ENCODE data around the gene HS6ST2. TPM values are rescaled to one million over a fixed set of nuclear protein-coding genes. Genes with fewer than 3 reads are reported as not detected.

Gene HS6ST2
- total RNA-seq, 1 donor: not detected

- Histone ChIP-seq H3K4me1 (ENCODE audit: insufficient read depth, low read length) (no peaks in the 10 kb centered on the region), H3K27ac (ENCODE audit: low read depth, low read length) (no peak overlapping the region), H4K20me1 (ENCODE audit: insufficient read depth, low read length) (no peaks in the 10 kb centered on the region), H3K9me3 (ENCODE audit: low read depth, low read length) (no peaks in the 10 kb centered on the region), H2AFZ (ENCODE audit: low read length) (no peak overlapping the region), H3K36me3 (ENCODE audit: insufficient read depth, low read length) (no peaks in the 10 kb centered on the region), H3K4me3 (ENCODE audit: insufficient read depth, low read length) (no peak overlapping the region), H3K4me2 (ENCODE audit: insufficient read depth, low read length) (no peak overlapping the region), H3K27me3 (ENCODE audit: insufficient read depth, low read length) (peaks cover 12% of the 10 kb centered on the region), H3K79me2 (ENCODE audit: insufficient read depth, low read length) (no peaks in the 10 kb centered on the region)
- TF ChIP-seq, protein P1, sequence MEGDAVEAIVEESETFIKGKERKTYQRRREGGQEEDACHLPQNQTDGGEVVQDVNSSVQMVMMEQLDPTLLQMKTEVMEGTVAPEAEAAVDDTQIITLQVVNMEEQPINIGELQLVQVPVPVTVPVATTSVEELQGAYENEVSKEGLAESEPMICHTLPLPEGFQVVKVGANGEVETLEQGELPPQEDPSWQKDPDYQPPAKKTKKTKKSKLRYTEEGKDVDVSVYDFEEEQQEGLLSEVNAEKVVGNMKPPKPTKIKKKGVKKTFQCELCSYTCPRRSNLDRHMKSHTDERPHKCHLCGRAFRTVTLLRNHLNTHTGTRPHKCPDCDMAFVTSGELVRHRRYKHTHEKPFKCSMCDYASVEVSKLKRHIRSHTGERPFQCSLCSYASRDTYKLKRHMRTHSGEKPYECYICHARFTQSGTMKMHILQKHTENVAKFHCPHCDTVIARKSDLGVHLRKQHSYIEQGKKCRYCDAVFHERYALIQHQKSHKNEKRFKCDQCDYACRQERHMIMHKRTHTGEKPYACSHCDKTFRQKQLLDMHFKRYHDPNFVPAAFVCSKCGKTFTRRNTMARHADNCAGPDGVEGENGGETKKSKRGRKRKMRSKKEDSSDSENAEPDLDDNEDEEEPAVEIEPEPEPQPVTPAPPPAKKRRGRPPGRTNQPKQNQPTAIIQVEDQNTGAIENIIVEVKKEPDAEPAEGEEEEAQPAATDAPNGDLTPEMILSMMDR (IDR thresholded peaks at IDR 0.05; ENCODE audit: extremely low read depth, low read depth, low read length): no peak
- no peak for DNase-seq (ENCODE audit: insufficient read length, low spot score, missing footprints)
Observed at GRCh38 chrX:132718431-132718958, 239.9 kb downstream of the HS6ST2 start.

DNA sequence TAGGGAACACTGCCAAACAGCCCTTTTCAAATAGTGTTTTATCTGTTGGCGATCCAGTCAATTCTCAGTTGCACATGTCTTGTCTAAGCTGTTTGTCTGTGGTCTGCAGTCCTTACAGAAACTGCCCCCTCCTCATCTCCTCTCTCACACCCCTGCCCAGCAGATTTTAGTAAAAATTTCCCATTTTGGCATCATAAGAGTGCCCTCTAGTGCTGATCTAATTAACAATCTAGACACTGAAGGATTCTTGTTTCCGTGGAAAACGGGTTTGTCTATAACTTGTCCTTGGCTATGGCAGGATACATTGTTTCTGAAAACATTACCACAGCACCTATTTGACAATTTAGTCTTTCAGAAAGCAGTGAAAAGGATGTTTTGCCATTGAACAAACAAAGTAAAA, 242.4 kb downstream of the HS6ST2 start:
- Histone ChIP-seq H3K4me2 (ENCODE audit: insufficient read depth, low read length) (no peak overlapping the region), H3K79me2 (ENCODE audit: insufficient read depth, low read length) (no peaks in the 10 kb centered on the region), H3K27ac (ENCODE audit: low read depth, low read length) (no peak overlapping the region), H3K4me1 (ENCODE audit: insufficient read depth, low read length) (no peaks in the 10 kb centered on the region), H3K4me3 (ENCODE audit: insufficient read depth, low read length) (no peak overlapping the region), H2AFZ (ENCODE audit: low read length) (no peak overlapping the region), H3K27me3 (ENCODE audit: insufficient read depth, low read length) (peaks cover 19% of the 10 kb centered on the region), H3K36me3 (ENCODE audit: insufficient read depth, low read length) (no peaks in the 10 kb centered on the region), H4K20me1 (ENCODE audit: insufficient read depth, low read length) (no peaks in the 10 kb centered on the region), H3K9me3 (ENCODE audit: low read depth, low read length) (no peaks in the 10 kb centered on the region)
- TF ChIP-seq, protein P1 (IDR thresholded peaks at IDR 0.05; ENCODE audit: extremely low read depth, low read depth, low read length): peak; percentile 42
- peak; percentile 22 for DNase-seq (ENCODE audit: insufficient read length, low spot score, missing footprints)

DNA sequence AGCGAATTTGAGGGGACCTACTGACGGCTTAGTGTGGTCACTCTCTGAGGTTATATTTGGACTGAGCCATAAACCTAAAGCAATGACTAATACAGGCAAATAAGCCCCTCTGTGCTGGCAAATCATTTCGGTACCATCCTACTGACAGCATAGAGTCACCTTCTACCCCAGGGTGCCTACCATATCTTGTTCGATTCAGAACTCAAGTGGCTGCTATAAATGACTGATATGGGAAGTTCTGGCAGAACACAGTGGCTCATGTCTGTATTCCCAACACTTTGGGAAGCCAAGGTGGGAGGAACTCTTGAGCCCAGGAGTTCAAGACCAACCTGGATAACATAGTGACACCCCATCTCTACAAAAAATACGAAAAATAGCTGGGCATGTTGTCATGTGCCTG, 243.5 kb downstream of the HS6ST2 start:
- no peaks in the 10 kb centered on the region for H4K20me1 ChIP-seq (ENCODE audit: insufficient read depth, low read length)
- DNase-seq (ENCODE audit: insufficient read length, low spot score, missing footprints): peak; percentile 35
- no peak overlapping the region for H2AFZ ChIP-seq (ENCODE audit: low read length)
- TF ChIP-seq, protein P1 (IDR thresholded peaks at IDR 0.05; ENCODE audit: extremely low read depth, low read depth, low read length): no peak
- no peaks in the 10 kb centered on the region for H3K4me1 ChIP-seq (ENCODE audit: insufficient read depth, low read length)
- H3K27me3 ChIP-seq (ENCODE audit: insufficient read depth, low read length): peaks cover 19% of the 10 kb centered on the region
- H3K79me2 ChIP-seq (ENCODE audit: insufficient read depth, low read length): no peaks in the 10 kb centered on the region
- no peak overlapping the region for H3K4me3 ChIP-seq (ENCODE audit: insufficient read depth, low read length)
- H3K4me2 ChIP-seq (ENCODE audit: insufficient read depth, low read length): no peak overlapping the region
- H3K27ac ChIP-seq (ENCODE audit: low read depth, low read length): no peak overlapping the region
- no peaks in the 10 kb centered on the region for H3K36me3 ChIP-seq (ENCODE audit: insufficient read depth, low read length)
- H3K9me3 ChIP-seq (ENCODE audit: low read depth, low read length): no peaks in the 10 kb centered on the region

DNA sequence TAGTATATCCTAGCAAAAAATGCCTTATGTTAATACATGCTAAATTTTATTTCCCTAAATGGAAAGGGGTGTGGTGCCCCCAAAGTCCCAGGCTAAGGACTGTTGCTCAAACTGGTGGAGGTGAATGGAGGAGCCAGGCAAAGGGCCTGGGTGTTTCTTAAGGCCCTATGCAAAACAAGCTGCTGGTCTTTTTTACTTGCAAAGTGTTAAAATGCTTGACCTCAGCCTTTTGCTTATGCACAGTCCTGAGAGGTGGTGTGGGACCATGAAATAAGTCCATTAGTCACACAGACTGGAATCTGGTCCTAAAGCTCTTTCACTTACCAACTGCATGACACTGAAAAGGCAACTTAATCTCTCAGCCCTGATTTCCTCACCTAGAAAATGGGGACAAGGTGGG, 246.1 kb downstream of the HS6ST2 start:
- Histone ChIP-seq H3K4me1 (ENCODE audit: insufficient read depth, low read length) (no peaks in the 10 kb centered on the region), H4K20me1 (ENCODE audit: insufficient read depth, low read length) (no peaks in the 10 kb centered on the region), H3K36me3 (ENCODE audit: insufficient read depth, low read length) (no peaks in the 10 kb centered on the region), H3K9me3 (ENCODE audit: low read depth, low read length) (no peaks in the 10 kb centered on the region), H3K27ac (ENCODE audit: low read depth, low read length) (no peak overlapping the region), H3K4me2 (ENCODE audit: insufficient read depth, low read length) (no peak overlapping the region), H3K4me3 (ENCODE audit: insufficient read depth, low read length) (no peak overlapping the region), H3K79me2 (ENCODE audit: insufficient read depth, low read length) (no peaks in the 10 kb centered on the region), H2AFZ (ENCODE audit: low read length) (no peak overlapping the region), H3K27me3 (ENCODE audit: insufficient read depth, low read length) (peaks cover 20% of the 10 kb centered on the region)
- DNase-seq (ENCODE audit: insufficient read length, low spot score, missing footprints): peak; percentile 27
- TF ChIP-seq, protein P1 (IDR thresholded peaks at IDR 0.05; ENCODE audit: extremely low read depth, low read depth, low read length): no peak
